GM23338 (cell line): ENCODE data around the gene NAB2. TPM values are rescaled to one million over a fixed set of nuclear protein-coding genes. Genes with fewer than 3 reads are reported as not detected.

ENCODE experiments used
- ATAC-seq: fragments of 200-7000 bp; cut with Tn5 transposase; 3 replicates; pipeline ENCODE4 v1.9.1; 2020
- DNase-seq: peaks from one replicate; pipeline ENCODE4 v3.0.0-alpha.2; 2015; ENCODE audit warnings: low spot score
- H2AFZ ChIP-seq: fragments of 200-600 bp; sonication (generic); 2 replicates; pipeline ENCODE4 v1.8.0; 2016; ENCODE audit warnings: antibody characterized with exemption, mild to moderate bottlenecking, moderate library complexity
- H3F3A ChIP-seq: fragments of 200-600 bp; sonication (generic); replicated peaks from 2 replicates; pipeline ENCODE4 v1.8.0; 2017; ENCODE audit warnings: antibody characterized with exemption, mixed run types, low read depth
- H3K27ac ChIP-seq: fragments of 200-600 bp; sonication (generic); 2 replicates; pipeline ENCODE4 v1.6.1; 2016; ENCODE audit warnings: low read depth
- H3K27me3 ChIP-seq: fragments of 200-600 bp; sonication (generic); 2 replicates; pipeline ENCODE4 v1.8.0; 2016; ENCODE audit warnings: mild to moderate bottlenecking, mixed run types, moderate library complexity; ENCODE audit not compliant: insufficient read depth
- H3K36me3 ChIP-seq: fragments of 200-600 bp; sonication (generic); 2 replicates; pipeline ENCODE4 v1.8.0; 2016; ENCODE audit warnings: mild to moderate bottlenecking; ENCODE audit not compliant: insufficient read depth
- H3K4me1 ChIP-seq: fragments of 200-600 bp; sonication (generic); 2 replicates; pipeline ENCODE4 v1.8.0; 2016; ENCODE audit warnings: mild to moderate bottlenecking, moderate library complexity; ENCODE audit not compliant: insufficient read depth
- H3K4me2 ChIP-seq: fragments of 200-600 bp; sonication (generic); 2 replicates; pipeline ENCODE4 v1.7.1; 2017; ENCODE audit warnings: mixed run types
- H3K4me3 ChIP-seq: fragments of 200-600 bp; sonication (generic); 2 replicates; pipeline ENCODE4 v1.6.1; 2016; ENCODE audit warnings: mixed run types
- H3K79me2 ChIP-seq: fragments of 200-600 bp; sonication (generic); replicated peaks from 2 replicates; pipeline ENCODE4 v1.8.0; 2017; ENCODE audit warnings: mild to moderate bottlenecking; ENCODE audit not compliant: insufficient read depth
- H3K9me2 ChIP-seq: fragments of 200-600 bp; sonication (generic); 2 replicates; pipeline ENCODE4 v1.8.0; 2017; ENCODE audit not compliant: insufficient read depth
- H4K20me1 ChIP-seq: fragments of 200-600 bp; sonication (generic); replicated peaks from 2 replicates; pipeline ENCODE4 v1.8.0; 2017; ENCODE audit warnings: mild to moderate bottlenecking; ENCODE audit not compliant: insufficient read depth
- H3K27ac Mint-ChIP-seq: 2 replicates; pipeline ENCODE4 v1.8.0; 2020; ENCODE audit warnings: inconsistent platforms, mild to moderate bottlenecking, moderate library complexity, mixed read lengths
- H3K27me3 Mint-ChIP-seq: 3 replicates; pipeline ENCODE4 v1.8.0; 2022; ENCODE audit warnings: low read depth, mild to moderate bottlenecking, moderate library complexity, mixed read lengths, inconsistent platforms; ENCODE audit not compliant: insufficient read depth, poor library complexity
- H3K36me3 Mint-ChIP-seq: 3 replicates; pipeline ENCODE4 v1.8.0; 2021; ENCODE audit warnings: low read depth, mild to moderate bottlenecking, inconsistent platforms, moderate library complexity, mixed read lengths
- H3K4me1 Mint-ChIP-seq: 3 replicates; pipeline ENCODE4 v1.8.0; 2020; ENCODE audit warnings: mild to moderate bottlenecking, inconsistent platforms, mixed read lengths
- H3K4me3 Mint-ChIP-seq: 3 replicates; pipeline ENCODE4 v1.8.0; 2021; ENCODE audit warnings: moderate library complexity, mild to moderate bottlenecking, inconsistent platforms, mixed read lengths
- H3K9me3 Mint-ChIP-seq: 3 replicates; pipeline ENCODE4 v1.8.0; 2020; ENCODE audit warnings: moderate library complexity, mild to moderate bottlenecking, inconsistent platforms, mixed read lengths
- CREB1 ChIP-seq: fragments of 250-450 bp; sonication (Bioruptor Pico); IDR thresholded peaks from 2 replicates; pipeline ENCODE4 v1.5.0; 2020; ENCODE audit warnings: low read depth, mild to moderate bottlenecking, moderate library complexity
- CTCF ChIP-seq, 2 experiments: fragments of 200-600 bp in 1 of 2; sonication (generic) in 1 of 2; conservative IDR thresholded peaks; 2 replicates each; pipeline versions ENCODE4 v1.5.1 to v1.6.1; 2016 to 2017; ENCODE audit warnings: antibody characterized with exemption in 2 of 2, low read depth in 2 of 2, mild to moderate bottlenecking in 2 of 2, moderate library complexity in 1 of 2
- EZH2phosphoT487 ChIP-seq: fragments of 200-600 bp; sonication (generic); IDR thresholded peaks from one replicate; pipeline ENCODE4 v1.8.1; 2018; ENCODE audit warnings: antibody characterized with exemption; ENCODE audit not compliant: unreplicated experiment
- POLR2AphosphoS5 ChIP-seq: IDR thresholded peaks from 2 replicates; pipeline ENCODE4 v1.6.1; 2016; ENCODE audit warnings: antibody characterized with exemption, low read depth
- REST ChIP-seq: IDR thresholded peaks from one replicate; pipeline ENCODE4 v1.6.1; 2018; ENCODE audit warnings: antibody characterized with exemption; ENCODE audit not compliant: unreplicated experiment
- STAT1 ChIP-seq: IDR thresholded peaks from one replicate; pipeline ENCODE4 v1.6.1; 2016; ENCODE audit warnings: antibody characterized with exemption; ENCODE audit not compliant: unreplicated experiment
- ZNF114 ChIP-seq: fragments of 250-450 bp; sonication (Bioruptor Pico); IDR thresholded peaks from 2 replicates; pipeline ENCODE4 v1.5.0; 2020; ENCODE audit warnings: mild to moderate bottlenecking, moderate library complexity
- ZNF331 ChIP-seq: fragments of 250-450 bp; sonication (Bioruptor Pico); IDR thresholded peaks from 2 replicates; pipeline ENCODE4 v1.5.0; 2020; ENCODE audit warnings: low read depth, mild to moderate bottlenecking, moderate library complexity
- polyA plus RNA-seq: library from polyadenylated mRNA; unstranded; fragments of >200 nt; fragmentation: Nextera tagmentation; extraction: Ambion mirVana; gene quantifications from 2 replicates; pipeline ENCODE4 v1.2.1, GENCODE V29; 2016
- total RNA-seq: library from RNA; depleted of rRNA; stranded (reverse); fragments of >200 nt; shearing (Covaris generic); gene quantifications from 2 replicates; pipeline ENCODE4 v1.2.3, GENCODE V29; 2014

Gene NAB2
- total and polyA plus RNA-seq, 2 experiments from 2014 or later: 6.5 to 19.8 TPM

GRCh38 chr12:57112492-57113294, 23.8 kb downstream of the NAB2 start:
- peaks cover 2% of the 10 kb centered on the region; the same call in 1 of the 3 replicates for H3K36me3 Mint-ChIP-seq
- Histone ChIP-seq H3K4me1 (peaks cover 20% of the 10 kb centered on the region), H3K4me3 (no peak overlapping the region; the same call in 1 of the 2 replicates), H3K4me2 (0 out of 2 replicates have a peak overlapping the region, but pooled peaks have one; percentile 53), H3K27me3 (no peaks in the 10 kb centered on the region), H3F3A (peaks cover 6% of the 10 kb centered on the region), H2AFZ (no peak overlapping the region), H3K27ac (no peak overlapping the region), H3K9me2 (no peaks in the 10 kb centered on the region), H4K20me1 (no peaks in the 10 kb centered on the region), H3K36me3 (no peaks in the 10 kb centered on the region), H3K79me2 (peaks cover 9% of the 10 kb centered on the region)
- H3K27ac Mint-ChIP-seq: no peak overlapping the region
- DNase-seq (no peak), ATAC-seq (no peak)
- peaks cover 31% of the 10 kb centered on the region for H3K4me1 Mint-ChIP-seq
- H3K4me3 Mint-ChIP-seq: peak overlapping the region; percentile 7; the same call in 1 of the 3 replicates
- TF ChIP-seq CREB1 (CRISPR knock-in tag): no peak
- TF ChIP-seq EZH2phosphoT487: no peak
- peak; percentile 87 to 98; a peak in 3 of 4 replicates for TF ChIP-seq CTCF (conservative IDR thresholded peaks at IDR 0.05; ENCODE audit: low read depth in 2 of 2)
- TF ChIP-seq ZNF114 (CRISPR knock-in tag): no peak
- no peak for TF ChIP-seq ZNF331
- no peak for TF ChIP-seq REST
- no peak for TF ChIP-seq POLR2AphosphoS5
- no peak for TF ChIP-seq STAT1
- no peaks in the 10 kb centered on the region; the same call in 1 of the 3 replicates for H3K9me3 Mint-ChIP-seq
- peaks cover 24% of the 10 kb centered on the region for H3K27me3 Mint-ChIP-seq
